GM21390 (cell line): ENCODE results near the gene CBL.
A peak's percentile ranks its signal among the peaks of the same experiment; 100 is the strongest.
"Not testable (repeated sequence)": the region's sequence is repeated elsewhere in the genome, so short reads cannot be mapped to it uniquely, and the experiment has no call there.

ENCODE experiments used
- ATAC-seq: cut with Tn5 transposase; IDR thresholded peaks from one replicate; pipeline ENCODE4 v1.9.1; 2021; ENCODE audit not compliant: unreplicated experiment

CBL gene

GRCh38 chr11:119184399-119184798 lies 21.7 kb upstream of the CBL start:
- not testable (repeated sequence) for ATAC-seq

GRCh38 chr11:119185981-119186634 lies 20.0 kb upstream of the CBL start:
- no peak for ATAC-seq

- no peak for ATAC-seq
Measured at GRCh38 chr11:119187123-119187892, 18.8 kb upstream of the CBL start.

- no peak for ATAC-seq
Measured at GRCh38 chr11:119188067-119188466, 18.1 kb upstream of the CBL start.

- ATAC-seq: no peak
Measured at GRCh38 chr11:119188887-119189286, 17.3 kb upstream of the CBL start.

- ATAC-seq: no peak
Measured at GRCh38 chr11:119189393-119189792, 16.7 kb upstream of the CBL start.

GRCh38 chr11:119190531-119190930 lies 15.6 kb upstream of the CBL start:
- no peak for ATAC-seq

GRCh38 chr11:119191265-119191664 lies 14.9 kb upstream of the CBL start:
- not testable (repeated sequence) for ATAC-seq

- ATAC-seq: no peak
Measured at GRCh38 chr11:119192111-119192510, 14.0 kb upstream of the CBL start.

GRCh38 chr11:119193001-119193400 lies 13.1 kb upstream of the CBL start:
- no peak for ATAC-seq

GRCh38 chr11:119193626-119194025 lies 12.5 kb upstream of the CBL start:
- no peak for ATAC-seq

- no peak for ATAC-seq
Measured at GRCh38 chr11:119194811-119195440, 11.2 kb upstream of the CBL start.

- ATAC-seq: no peak
Measured at GRCh38 chr11:119195680-119196079, 10.5 kb upstream of the CBL start.

GRCh38 chr11:119196833-119197483 lies 9.2 kb upstream of the CBL start:
- ATAC-seq: no peak

- ATAC-seq: no peak
Measured at GRCh38 chr11:119198925-119199324, 7.2 kb upstream of the CBL start.

- ATAC-seq: not testable (repeated sequence)
Measured at GRCh38 chr11:119201236-119201635, 4.9 kb upstream of the CBL start.

GRCh38 chr11:119202554-119202953 lies 3.6 kb upstream of the CBL start:
- ATAC-seq: no peak

- no peak for ATAC-seq
Measured at GRCh38 chr11:119204066-119204465, 2.1 kb upstream of the CBL start.

GRCh38 chr11:119205080-119205479 lies 1.1 kb upstream of the CBL start:
- no peak for ATAC-seq

GRCh38 chr11:119206511-119207414 lies 624 bp downstream of the CBL start:
- ATAC-seq: peak; percentile 5
